ENCODE data around the gene VAC14. TPM values are rescaled to one million over a fixed set of nuclear protein-coding genes. Genes with fewer than 3 reads are reported as not detected.

The VAC14 gene
- polyA plus RNA-seq, 1 donor from 2014 or later = 8.6 TPM

GRCh38 chr16:70803319-70803718 lies 2.4 kb upstream of the VAC14 start:
- Histone ChIP-seq H3K27ac (ENCODE audit: low read length) (no peak overlapping the region), H3K4me3 (ENCODE audit: low read length) (no peak overlapping the region), H3K36me3 (ENCODE audit: insufficient read depth, low read length) (no peaks in the 10 kb centered on the region), H3K9me3 (ENCODE audit: low read length) (no peaks in the 10 kb centered on the region), H3K4me2 (ENCODE audit: low read length) (no peak overlapping the region), H4K20me1 (ENCODE audit: insufficient read depth) (no peaks in the 10 kb centered on the region), H3K9me2 (ENCODE audit: insufficient read depth, low read length) (no peaks in the 10 kb centered on the region), H3K9ac (ENCODE audit: low read length) (no peak overlapping the region), H3K79me2 (replicated peaks; ENCODE audit: insufficient read depth, low read length) (peaks cover 23% of the 10 kb centered on the region), H2AFZ (ENCODE audit: low read depth, low read length) (no peak overlapping the region), H3K27me3 (ENCODE audit: insufficient read depth, low read depth, low read length) (no peaks in the 10 kb centered on the region), H3F3A (ENCODE audit: insufficient read depth, low read length, poor library complexity, severe bottlenecking) (no peaks in the 10 kb centered on the region)
- no peak for TF ChIP-seq CTCF (IDR thresholded peaks at IDR 0.05; ENCODE audit: poor library complexity, severe bottlenecking)
- TF ChIP-seq, protein P1, sequence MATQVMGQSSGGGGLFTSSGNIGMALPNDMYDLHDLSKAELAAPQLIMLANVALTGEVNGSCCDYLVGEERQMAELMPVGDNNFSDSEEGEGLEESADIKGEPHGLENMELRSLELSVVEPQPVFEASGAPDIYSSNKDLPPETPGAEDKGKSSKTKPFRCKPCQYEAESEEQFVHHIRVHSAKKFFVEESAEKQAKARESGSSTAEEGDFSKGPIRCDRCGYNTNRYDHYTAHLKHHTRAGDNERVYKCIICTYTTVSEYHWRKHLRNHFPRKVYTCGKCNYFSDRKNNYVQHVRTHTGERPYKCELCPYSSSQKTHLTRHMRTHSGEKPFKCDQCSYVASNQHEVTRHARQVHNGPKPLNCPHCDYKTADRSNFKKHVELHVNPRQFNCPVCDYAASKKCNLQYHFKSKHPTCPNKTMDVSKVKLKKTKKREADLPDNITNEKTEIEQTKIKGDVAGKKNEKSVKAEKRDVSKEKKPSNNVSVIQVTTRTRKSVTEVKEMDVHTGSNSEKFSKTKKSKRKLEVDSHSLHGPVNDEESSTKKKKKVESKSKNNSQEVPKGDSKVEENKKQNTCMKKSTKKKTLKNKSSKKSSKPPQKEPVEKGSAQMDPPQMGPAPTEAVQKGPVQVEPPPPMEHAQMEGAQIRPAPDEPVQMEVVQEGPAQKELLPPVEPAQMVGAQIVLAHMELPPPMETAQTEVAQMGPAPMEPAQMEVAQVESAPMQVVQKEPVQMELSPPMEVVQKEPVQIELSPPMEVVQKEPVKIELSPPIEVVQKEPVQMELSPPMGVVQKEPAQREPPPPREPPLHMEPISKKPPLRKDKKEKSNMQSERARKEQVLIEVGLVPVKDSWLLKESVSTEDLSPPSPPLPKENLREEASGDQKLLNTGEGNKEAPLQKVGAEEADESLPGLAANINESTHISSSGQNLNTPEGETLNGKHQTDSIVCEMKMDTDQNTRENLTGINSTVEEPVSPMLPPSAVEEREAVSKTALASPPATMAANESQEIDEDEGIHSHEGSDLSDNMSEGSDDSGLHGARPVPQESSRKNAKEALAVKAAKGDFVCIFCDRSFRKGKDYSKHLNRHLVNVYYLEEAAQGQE (IDR thresholded peaks at IDR 0.05; ENCODE audit: borderline replicate concordance) = no peak
- TF ChIP-seq SMC3 (conservative IDR thresholded peaks at IDR 0.05; ENCODE audit: poor library complexity) = no peak
- TF ChIP-seq MXI1 (conservative IDR thresholded peaks at IDR 0.05; ENCODE audit: poor library complexity, severe bottlenecking) = no peak
- TF ChIP-seq POLR2AphosphoS5 (IDR thresholded peaks at IDR 0.05) = no peak
- no peak for TF ChIP-seq EP300 (conservative IDR thresholded peaks at IDR 0.05; ENCODE audit: poor library complexity, severe bottlenecking)
- no peak for TF ChIP-seq TAF1 (IDR thresholded peaks at IDR 0.05; ENCODE audit: low read depth)
- TF ChIP-seq RAD21 (conservative IDR thresholded peaks at IDR 0.05) = no peak
- no peak for TF ChIP-seq EZH2 (IDR thresholded peaks at IDR 0.05; ENCODE audit: borderline replicate concordance, insufficient read depth, low read length, poor library complexity, severe bottlenecking)

GRCh38 chr16:70801611-70802010 lies 653 bp upstream of the VAC14 start:
- Histone ChIP-seq H3K4me3 (ENCODE audit: low read length) (peak overlapping the region; percentile 81), H3K36me3 (ENCODE audit: insufficient read depth, low read length) (no peaks in the 10 kb centered on the region), H3F3A (ENCODE audit: insufficient read depth, low read length, poor library complexity, severe bottlenecking) (no peaks in the 10 kb centered on the region), H3K79me2 (replicated peaks; ENCODE audit: insufficient read depth, low read length) (peaks cover 39% of the 10 kb centered on the region), H3K9ac (ENCODE audit: low read length) (no peak overlapping the region), H4K20me1 (ENCODE audit: insufficient read depth) (no peaks in the 10 kb centered on the region), H3K9me2 (ENCODE audit: insufficient read depth, low read length) (no peaks in the 10 kb centered on the region), H3K27me3 (ENCODE audit: insufficient read depth, low read depth, low read length) (no peaks in the 10 kb centered on the region), H3K9me3 (ENCODE audit: low read length) (no peaks in the 10 kb centered on the region), H2AFZ (ENCODE audit: low read depth, low read length) (peak overlapping the region; percentile 40), H3K4me2 (ENCODE audit: low read length) (peak overlapping the region; percentile 25), H3K27ac (ENCODE audit: low read length) (no peak overlapping the region)
- TF ChIP-seq SMC3 (conservative IDR thresholded peaks at IDR 0.05; ENCODE audit: poor library complexity) = no peak
- no peak for TF ChIP-seq TAF1 (IDR thresholded peaks at IDR 0.05; ENCODE audit: low read depth)
- no peak for TF ChIP-seq EP300 (conservative IDR thresholded peaks at IDR 0.05; ENCODE audit: poor library complexity, severe bottlenecking)
- TF ChIP-seq POLR2AphosphoS5 (IDR thresholded peaks at IDR 0.05) = no peak
- TF ChIP-seq, protein P1 (IDR thresholded peaks at IDR 0.05; ENCODE audit: borderline replicate concordance) = no peak
- TF ChIP-seq RAD21 (conservative IDR thresholded peaks at IDR 0.05) = no peak
- no peak for TF ChIP-seq CTCF (IDR thresholded peaks at IDR 0.05; ENCODE audit: poor library complexity, severe bottlenecking)
- TF ChIP-seq MXI1 (conservative IDR thresholded peaks at IDR 0.05; ENCODE audit: poor library complexity, severe bottlenecking) = no peak
- no peak for TF ChIP-seq EZH2 (IDR thresholded peaks at IDR 0.05; ENCODE audit: borderline replicate concordance, insufficient read depth, low read length, poor library complexity, severe bottlenecking)
